Measurements from ENCODE around the gene GRIP1.

DNA sequence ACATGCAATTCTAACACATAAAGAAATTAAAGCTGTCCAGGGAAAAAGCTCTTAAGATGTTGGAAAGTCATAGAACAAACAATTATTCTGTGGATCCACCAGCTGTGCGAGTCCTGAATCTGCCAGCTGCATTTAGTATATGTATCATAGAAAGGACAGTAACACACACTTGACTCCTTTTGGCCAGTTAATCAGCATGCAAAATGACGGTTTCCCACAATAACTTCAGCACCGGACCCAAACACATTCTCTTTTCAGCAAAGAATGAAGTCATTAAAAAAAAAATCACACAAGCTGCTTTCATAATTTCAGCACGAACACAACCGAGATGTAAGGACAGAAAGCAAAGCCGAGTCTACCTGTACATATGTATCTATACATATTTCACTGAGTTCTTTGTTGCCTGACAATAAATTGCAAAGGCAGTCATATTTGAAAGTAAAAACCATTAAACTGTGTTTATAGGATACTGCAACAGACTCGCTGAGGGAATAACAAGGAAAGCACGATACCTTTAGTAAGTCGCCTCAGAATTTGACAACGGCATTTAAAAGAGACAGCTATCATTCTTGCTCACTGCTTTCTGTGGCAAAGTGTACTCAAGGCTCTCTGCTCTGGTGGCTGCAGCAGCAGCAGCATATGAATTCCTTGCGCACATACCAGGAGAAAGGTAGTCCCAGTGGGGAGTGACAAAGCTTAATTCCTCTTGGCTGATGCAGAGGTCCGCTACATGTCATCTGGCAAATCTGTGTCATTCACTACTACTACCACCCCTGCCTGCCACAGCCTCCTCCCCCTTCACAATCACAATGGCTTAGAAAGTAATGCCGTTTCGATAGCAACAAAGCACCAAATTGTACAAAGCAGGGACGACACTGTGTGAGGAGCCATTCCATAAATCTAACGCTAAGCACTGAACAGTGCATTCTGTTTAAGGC is at the start of gene GRIP1:
- TF ChIP-seq, protein P1, sequence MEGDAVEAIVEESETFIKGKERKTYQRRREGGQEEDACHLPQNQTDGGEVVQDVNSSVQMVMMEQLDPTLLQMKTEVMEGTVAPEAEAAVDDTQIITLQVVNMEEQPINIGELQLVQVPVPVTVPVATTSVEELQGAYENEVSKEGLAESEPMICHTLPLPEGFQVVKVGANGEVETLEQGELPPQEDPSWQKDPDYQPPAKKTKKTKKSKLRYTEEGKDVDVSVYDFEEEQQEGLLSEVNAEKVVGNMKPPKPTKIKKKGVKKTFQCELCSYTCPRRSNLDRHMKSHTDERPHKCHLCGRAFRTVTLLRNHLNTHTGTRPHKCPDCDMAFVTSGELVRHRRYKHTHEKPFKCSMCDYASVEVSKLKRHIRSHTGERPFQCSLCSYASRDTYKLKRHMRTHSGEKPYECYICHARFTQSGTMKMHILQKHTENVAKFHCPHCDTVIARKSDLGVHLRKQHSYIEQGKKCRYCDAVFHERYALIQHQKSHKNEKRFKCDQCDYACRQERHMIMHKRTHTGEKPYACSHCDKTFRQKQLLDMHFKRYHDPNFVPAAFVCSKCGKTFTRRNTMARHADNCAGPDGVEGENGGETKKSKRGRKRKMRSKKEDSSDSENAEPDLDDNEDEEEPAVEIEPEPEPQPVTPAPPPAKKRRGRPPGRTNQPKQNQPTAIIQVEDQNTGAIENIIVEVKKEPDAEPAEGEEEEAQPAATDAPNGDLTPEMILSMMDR (IDR thresholded peaks at IDR 0.05): no peak
- TF ChIP-seq POLR2A (IDR thresholded peaks at IDR 0.05): no peak
- TF ChIP-seq EP300 (IDR thresholded peaks at IDR 0.05): no peak
